HCT116 (cell line): ENCODE data around the gene AVPR1B.

ENCODE experiments used
- CBX3 ChIP-seq: IDR thresholded peaks from 2 replicates; pipeline ENCODE4 v1.6.1; 2012; ENCODE audit warnings: low read depth
- CEBPB ChIP-seq: IDR thresholded peaks from 2 replicates; pipeline ENCODE4 v1.6.1; 2012; ENCODE audit warnings: low read depth
- CTCF ChIP-seq, 3 experiments: fragments of 200-600 bp in 1 of 3; sonication (generic) in 1 of 3; IDR thresholded peaks in 2 of 3; conservative IDR thresholded peaks in 1 of 3; 2 replicates each; pipeline ENCODE4 v1.5.1; 2012 to 2017; ENCODE audit warnings: low read depth in 2 of 3, low read length in 2 of 3, antibody characterized with exemption in 1 of 3, borderline replicate concordance in 1 of 3, control low read depth in 1 of 3, mild to moderate bottlenecking in 1 of 3, mixed read lengths in 1 of 3, mixed run types in 1 of 3, moderate library complexity in 1 of 3; ENCODE audit not compliant: insufficient read depth in 1 of 3
- EGR1 ChIP-seq: IDR thresholded peaks from 2 replicates; pipeline ENCODE4 v1.6.1; 2012; ENCODE audit warnings: low read depth
- ELF1 ChIP-seq: IDR thresholded peaks from 2 replicates; pipeline ENCODE4 v1.6.1; 2012; ENCODE audit warnings: low read depth, borderline replicate concordance
- EZH2 ChIP-seq: fragments of 200-600 bp; sonication (generic); IDR thresholded peaks from 2 replicates; pipeline ENCODE4 v1.6.1; 2017; ENCODE audit warnings: antibody characterized with exemption, mixed run types
- EZH2phosphoT487 ChIP-seq: fragments of 200-600 bp; IDR thresholded peaks from 2 replicates; pipeline ENCODE4 v1.6.1; 2018; ENCODE audit warnings: antibody characterized with exemption, borderline replicate concordance
- MAX ChIP-seq: IDR thresholded peaks from 2 replicates; pipeline ENCODE4 v1.6.1; 2012
- POLR2A ChIP-seq: IDR thresholded peaks from 2 replicates; pipeline ENCODE4 v1.7.0; 2011; ENCODE audit warnings: borderline replicate concordance; ENCODE audit not compliant: insufficient read depth, insufficient read length; ENCODE audit errors: extremely low read depth
- POLR2AphosphoS5 ChIP-seq: IDR thresholded peaks from 2 replicates; pipeline ENCODE4 v1.6.1; 2011; ENCODE audit warnings: mild to moderate bottlenecking, low read depth, low read length, moderate library complexity
- SP1 ChIP-seq: IDR thresholded peaks from 2 replicates; pipeline ENCODE4 v1.6.1; 2012; ENCODE audit warnings: low read depth
- YY1 ChIP-seq: IDR thresholded peaks from 2 replicates; pipeline ENCODE4 v1.6.1; 2011; ENCODE audit warnings: low read length, low read depth, moderate library complexity, mild to moderate bottlenecking; ENCODE audit not compliant: insufficient replicate concordance; ENCODE audit errors: extremely low read depth
- ZFX ChIP-seq: fragments of 450-650 bp; IDR thresholded peaks from 2 replicates; pipeline ENCODE4 v1.6.1; 2017

GRCh38 chr1:206094024-206094423, 23.2 kb downstream of the AVPR1B start:
- TF ChIP-seq EZH2 = no peak
- no peak for TF ChIP-seq CTCF (IDR thresholded peaks at IDR 0.05 in 2 of 3, conservative IDR thresholded peaks at IDR 0.05 in 1 of 3; ENCODE audit: borderline replicate concordance in 1 of 3, insufficient read depth in 1 of 3, low read depth in 2 of 3, low read length in 2 of 3)
- TF ChIP-seq POLR2A = no peak
- TF ChIP-seq ZFX = no peak
- TF ChIP-seq CEBPB = no peak
- no peak for TF ChIP-seq SP1
- TF ChIP-seq EGR1 = no peak
- no peak for TF ChIP-seq CBX3
- TF ChIP-seq EZH2phosphoT487 = no peak
- no peak for TF ChIP-seq MAX
- no peak for TF ChIP-seq POLR2AphosphoS5
- TF ChIP-seq ELF1 = no peak
- no peak for TF ChIP-seq YY1
